ENCODE measurements around the gene SORCS2.

The SORCS2 gene

DNA sequence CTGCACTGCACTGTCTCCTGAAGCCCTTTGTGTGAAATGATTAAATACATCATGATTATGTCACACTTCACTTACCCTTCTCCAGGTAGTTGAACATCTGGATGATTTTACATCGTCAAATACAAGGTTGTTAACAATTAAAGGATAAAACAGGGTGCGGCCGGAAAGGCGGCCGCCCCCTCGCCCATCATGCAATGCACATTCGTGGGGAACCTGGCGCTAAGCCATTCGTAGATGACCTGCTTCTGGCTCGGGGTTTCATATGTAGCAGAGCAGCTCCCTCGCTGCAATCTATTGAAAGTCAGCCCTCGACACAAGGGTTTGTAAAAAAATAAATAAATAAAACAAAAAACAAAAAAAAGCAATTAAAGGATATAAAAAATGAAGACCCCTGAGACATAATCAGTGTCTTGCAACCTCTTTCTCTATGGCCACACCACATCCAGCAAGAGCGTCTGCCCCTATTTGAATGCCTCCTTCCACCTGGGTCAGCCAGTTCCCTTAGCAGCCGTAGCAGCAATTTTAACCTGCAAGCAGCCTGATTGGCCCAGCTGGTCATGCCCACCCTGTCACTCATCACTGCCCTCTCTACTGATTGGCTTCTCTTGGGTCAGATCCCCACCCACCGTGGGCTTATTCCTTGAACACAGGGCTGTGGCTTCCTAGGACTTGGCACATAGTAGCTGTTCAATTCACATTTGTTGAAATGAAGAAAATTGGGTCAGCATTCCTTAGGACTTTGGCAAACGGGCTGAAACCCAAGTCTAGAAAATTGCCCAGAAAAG, 390.2 kb downstream of the SORCS2 start:
- ChIA-PET CTCF (no interaction called here), POLR2A (no interaction called here)

GRCh38 chr4:7584098-7584497, 391.8 kb downstream of the SORCS2 start:
- no peak for TF ChIP-seq ZNF121 (tag by site-specific recombination; IDR thresholded peaks at IDR 0.05)
- TF ChIP-seq ZFP41 (tag by site-specific recombination; IDR thresholded peaks at IDR 0.05; ENCODE audit: borderline replicate concordance) = no peak
- TF ChIP-seq, protein P1, sequence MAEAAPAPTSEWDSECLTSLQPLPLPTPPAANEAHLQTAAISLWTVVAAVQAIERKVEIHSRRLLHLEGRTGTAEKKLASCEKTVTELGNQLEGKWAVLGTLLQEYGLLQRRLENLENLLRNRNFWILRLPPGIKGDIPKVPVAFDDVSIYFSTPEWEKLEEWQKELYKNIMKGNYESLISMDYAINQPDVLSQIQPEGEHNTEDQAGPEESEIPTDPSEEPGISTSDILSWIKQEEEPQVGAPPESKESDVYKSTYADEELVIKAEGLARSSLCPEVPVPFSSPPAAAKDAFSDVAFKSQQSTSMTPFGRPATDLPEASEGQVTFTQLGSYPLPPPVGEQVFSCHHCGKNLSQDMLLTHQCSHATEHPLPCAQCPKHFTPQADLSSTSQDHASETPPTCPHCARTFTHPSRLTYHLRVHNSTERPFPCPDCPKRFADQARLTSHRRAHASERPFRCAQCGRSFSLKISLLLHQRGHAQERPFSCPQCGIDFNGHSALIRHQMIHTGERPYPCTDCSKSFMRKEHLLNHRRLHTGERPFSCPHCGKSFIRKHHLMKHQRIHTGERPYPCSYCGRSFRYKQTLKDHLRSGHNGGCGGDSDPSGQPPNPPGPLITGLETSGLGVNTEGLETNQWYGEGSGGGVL (tag by site-specific recombination; IDR thresholded peaks at IDR 0.05) = no peak
- no peak for TF ChIP-seq ZNF335 (tag by site-specific recombination; conservative IDR thresholded peaks at IDR 0.05)
- TF ChIP-seq, protein P2, sequence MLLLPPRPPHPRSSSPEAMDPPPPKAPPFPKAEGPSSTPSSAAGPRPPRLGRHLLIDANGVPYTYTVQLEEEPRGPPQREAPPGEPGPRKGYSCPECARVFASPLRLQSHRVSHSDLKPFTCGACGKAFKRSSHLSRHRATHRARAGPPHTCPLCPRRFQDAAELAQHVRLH (tag by site-specific recombination; IDR thresholded peaks at IDR 0.05) = no peak
- no peak for TF ChIP-seq ZNF785 (tag by site-specific recombination; IDR thresholded peaks at IDR 0.05)
- no peak for TF ChIP-seq ZNF747 (tag by site-specific recombination; IDR thresholded peaks at IDR 0.05)
- Histone ChIP-seq H3K36me3 (ENCODE audit: control insufficient read depth in 2 of 2, insufficient read depth in 1 of 2, low read length in 2 of 2) (no peaks in the 10 kb centered on the region), H3K4me1 (ENCODE audit: control insufficient read depth, insufficient read depth, low read length) (no peaks in the 10 kb centered on the region), H3K27ac (ENCODE audit: extremely low read depth, low read depth, low read length) (no peak overlapping the region), H3K4me3 (ENCODE audit: low read depth, low read length) (no peak overlapping the region), H3K9me3 (ENCODE audit: control insufficient read depth, insufficient read depth, low read depth, low read length) (no peaks in the 10 kb centered on the region)
- ChIA-PET CTCF (no interaction called here), POLR2A (no interaction called here)

More for the DNA sequence above, 390.2 kb downstream of the SORCS2 start:
- H3K36me3 ChIP-seq (ENCODE audit: control insufficient read depth in 2 of 2, insufficient read depth in 1 of 2, low read length in 2 of 2) = no peaks in the 10 kb centered on the region
- H3K4me1 ChIP-seq (ENCODE audit: control insufficient read depth, insufficient read depth, low read length) = no peaks in the 10 kb centered on the region
- H3K9me3 ChIP-seq (ENCODE audit: control insufficient read depth, insufficient read depth, low read depth, low read length) = no peaks in the 10 kb centered on the region
- no peak overlapping the region for H3K27ac ChIP-seq (ENCODE audit: extremely low read depth, low read depth, low read length)
- TF ChIP-seq SCRT2 (tag by site-specific recombination; IDR thresholded peaks at IDR 0.05) (no peak), ZNF654 (tag by site-specific recombination; IDR thresholded peaks at IDR 0.05; ENCODE audit: low read depth) (no peak), ZBTB48 (tag by site-specific recombination; IDR thresholded peaks at IDR 0.05) (no peak), ZBTB20 (tag by site-specific recombination; IDR thresholded peaks at IDR 0.05) (no peak), EGR2 (tag by site-specific recombination; IDR thresholded peaks at IDR 0.05; ENCODE audit: low read depth) (no peak), ZNF48 (tag by site-specific recombination; IDR thresholded peaks at IDR 0.05) (no peak), RBAK (tag by site-specific recombination; IDR thresholded peaks at IDR 0.05) (no peak), ZBTB10 (tag by site-specific recombination; IDR thresholded peaks at IDR 0.05) (no peak)
- TF ChIP-seq, protein P3, sequence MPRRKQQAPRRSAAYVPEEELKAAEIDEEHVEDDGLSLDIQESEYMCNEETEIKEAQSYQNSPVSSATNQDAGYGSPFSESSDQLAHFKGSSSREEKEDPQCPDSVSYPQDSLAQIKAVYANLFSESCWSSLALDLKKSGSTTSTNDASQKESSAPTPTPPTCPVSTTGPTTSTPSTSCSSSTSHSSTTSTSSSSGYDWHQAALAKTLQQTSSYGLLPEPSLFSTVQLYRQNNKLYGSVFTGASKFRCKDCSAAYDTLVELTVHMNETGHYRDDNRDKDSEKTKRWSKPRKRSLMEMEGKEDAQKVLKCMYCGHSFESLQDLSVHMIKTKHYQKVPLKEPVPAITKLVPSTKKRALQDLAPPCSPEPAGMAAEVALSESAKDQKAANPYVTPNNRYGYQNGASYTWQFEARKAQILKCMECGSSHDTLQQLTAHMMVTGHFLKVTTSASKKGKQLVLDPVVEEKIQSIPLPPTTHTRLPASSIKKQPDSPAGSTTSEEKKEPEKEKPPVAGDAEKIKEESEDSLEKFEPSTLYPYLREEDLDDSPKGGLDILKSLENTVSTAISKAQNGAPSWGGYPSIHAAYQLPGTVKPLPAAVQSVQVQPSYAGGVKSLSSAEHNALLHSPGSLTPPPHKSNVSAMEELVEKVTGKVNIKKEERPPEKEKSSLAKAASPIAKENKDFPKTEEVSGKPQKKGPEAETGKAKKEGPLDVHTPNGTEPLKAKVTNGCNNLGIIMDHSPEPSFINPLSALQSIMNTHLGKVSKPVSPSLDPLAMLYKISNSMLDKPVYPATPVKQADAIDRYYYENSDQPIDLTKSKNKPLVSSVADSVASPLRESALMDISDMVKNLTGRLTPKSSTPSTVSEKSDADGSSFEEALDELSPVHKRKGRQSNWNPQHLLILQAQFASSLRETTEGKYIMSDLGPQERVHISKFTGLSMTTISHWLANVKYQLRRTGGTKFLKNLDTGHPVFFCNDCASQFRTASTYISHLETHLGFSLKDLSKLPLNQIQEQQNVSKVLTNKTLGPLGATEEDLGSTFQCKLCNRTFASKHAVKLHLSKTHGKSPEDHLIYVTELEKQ (tag by site-specific recombination; IDR thresholded peaks at IDR 0.05; ENCODE audit: borderline replicate concordance) = no peak
- TF ChIP-seq, protein P2 (tag by site-specific recombination; IDR thresholded peaks at IDR 0.05) = no peak
- no peak overlapping the region for H3K4me3 ChIP-seq (ENCODE audit: low read depth, low read length)

Data from HEK293 (cell line).